GM21576 (cell line): Measurements from ENCODE around the gene CNOT1.
"Not testable (repeated sequence)": the region's sequence is repeated elsewhere in the genome, so short reads cannot be mapped to it uniquely, and the experiment has no call there.

Experiments used
- ATAC-seq: cut with Tn5 transposase; IDR thresholded peaks from one replicate; pipeline ENCODE4 v1.9.1; 2021; ENCODE audit warnings: mild to moderate bottlenecking, moderate library complexity; ENCODE audit not compliant: unreplicated experiment

The CNOT1 gene

GRCh38 chr16:58638148-58639036, 8.8 kb upstream of the CNOT1 start:
- ATAC-seq: no peak

GRCh38 chr16:58637021-58637420, 7.4 kb upstream of the CNOT1 start:
- not testable (repeated sequence) for ATAC-seq

- no peak for ATAC-seq
Observed at GRCh38 chr16:58636466-58636865, 6.8 kb upstream of the CNOT1 start.

- no peak for ATAC-seq
Observed at GRCh38 chr16:58635502-58635901, 5.9 kb upstream of the CNOT1 start.

GRCh38 chr16:58634265-58634802, 4.7 kb upstream of the CNOT1 start:
- no peak for ATAC-seq

GRCh38 chr16:58628845-58629732, 537 bp downstream of the CNOT1 start:
- no peak for ATAC-seq

GRCh38 chr16:58624209-58624608, 5.4 kb downstream of the CNOT1 start:
- no peak for ATAC-seq

- ATAC-seq: no peak
Observed at GRCh38 chr16:58620396-58620795, 9.2 kb downstream of the CNOT1 start.

GRCh38 chr16:58615280-58615679, 14.3 kb downstream of the CNOT1 start:
- no peak for ATAC-seq

GRCh38 chr16:58614860-58615259, 14.8 kb downstream of the CNOT1 start:
- no peak for ATAC-seq

GRCh38 chr16:58614212-58614611, 15.4 kb downstream of the CNOT1 start:
- ATAC-seq: no peak

GRCh38 chr16:58612965-58613364, 16.7 kb downstream of the CNOT1 start:
- ATAC-seq: not testable (repeated sequence)

- ATAC-seq: no peak
Observed at GRCh38 chr16:58608601-58609136, 21.0 kb downstream of the CNOT1 start.

GRCh38 chr16:58605562-58605961, 24.1 kb downstream of the CNOT1 start:
- ATAC-seq: no peak

GRCh38 chr16:58591083-58591482, 38.5 kb downstream of the CNOT1 start:
- no peak for ATAC-seq

- no peak for ATAC-seq
Observed at GRCh38 chr16:58589326-58589905, 40.2 kb downstream of the CNOT1 start.

GRCh38 chr16:58588406-58588805, 41.2 kb downstream of the CNOT1 start:
- ATAC-seq: no peak

GRCh38 chr16:58586340-58587030, 43.1 kb downstream of the CNOT1 start:
- ATAC-seq: no peak

- ATAC-seq: no peak
Observed at GRCh38 chr16:58584831-58585505, 44.7 kb downstream of the CNOT1 start.
